ENCODE results near the gene LIPT1.

The LIPT1 gene

DNA sequence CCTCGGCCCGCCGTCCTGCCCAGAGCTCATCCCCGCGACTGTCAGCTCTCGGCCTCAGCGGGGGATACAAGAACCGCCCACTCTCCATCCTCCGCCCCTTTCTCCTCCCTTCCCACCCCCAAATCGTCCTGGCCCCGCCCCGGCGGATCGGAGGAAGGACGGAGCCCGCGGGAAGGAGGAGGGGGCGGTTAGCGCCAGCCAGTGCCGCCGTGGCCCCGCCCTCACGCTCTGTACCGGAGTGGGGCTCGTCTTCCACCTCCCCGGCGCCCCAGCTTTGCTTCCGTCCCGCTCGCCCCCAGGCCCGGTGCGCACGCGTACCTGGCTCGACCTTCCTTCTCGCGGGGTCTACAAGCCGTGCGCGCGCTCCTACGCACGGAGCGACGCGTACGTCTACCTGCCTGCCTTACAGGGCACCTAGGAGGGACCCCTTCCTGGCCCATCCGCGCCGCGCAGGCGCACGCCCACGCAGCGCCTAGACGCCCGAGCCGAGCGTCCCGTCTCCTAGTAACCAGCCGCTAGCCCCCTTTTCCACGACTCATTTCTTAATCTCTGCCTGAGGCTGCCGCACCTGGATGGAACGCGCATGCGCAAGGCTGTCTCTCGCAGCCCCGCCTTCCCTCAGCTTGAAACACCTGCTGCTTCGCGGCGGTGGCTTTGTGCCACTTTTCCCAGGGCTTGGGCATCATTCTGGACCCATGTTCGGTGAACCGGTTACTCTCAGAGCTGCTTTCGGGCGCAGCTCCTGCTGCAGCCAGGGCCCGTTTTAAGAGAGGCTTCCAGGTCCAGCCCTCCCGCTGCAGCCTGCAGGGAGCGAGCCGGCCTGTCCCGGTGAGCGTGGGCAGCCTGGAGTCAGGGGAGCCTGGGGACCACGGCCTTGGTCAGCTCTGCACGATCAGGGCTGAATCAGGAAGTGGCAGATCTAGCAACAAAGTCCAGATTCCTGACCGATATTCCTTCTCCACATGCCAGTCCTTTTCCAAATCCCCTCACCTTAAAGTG lies 13.4 kb upstream of the LIPT1 start, which contains the start of gene C2orf15:
C2orf15 (plus strand) TSS at position 598 of the 999 bp plus-strand sequence. CDS start 8,852 bp downstream, outside the sequence.
- in situ Hi-C loops (cut with HindIII; ENCODE audit: low pct_ligation_motif_present, low sequenced_read_pairs) = no loop called here
- Histone ChIP-seq H3K27me3 (replicated peaks) (no peaks in the 10 kb centered on the region), H3K27ac (no peak within 1 kb of the TSS), H3K36me3 (replicated peaks) (no peaks in the 10 kb centered on the region), H3K4me3 (ENCODE audit: low read depth, low read length) (peak within 1 kb of the TSS; percentile 83)
- TF ChIP-seq, protein P1, sequence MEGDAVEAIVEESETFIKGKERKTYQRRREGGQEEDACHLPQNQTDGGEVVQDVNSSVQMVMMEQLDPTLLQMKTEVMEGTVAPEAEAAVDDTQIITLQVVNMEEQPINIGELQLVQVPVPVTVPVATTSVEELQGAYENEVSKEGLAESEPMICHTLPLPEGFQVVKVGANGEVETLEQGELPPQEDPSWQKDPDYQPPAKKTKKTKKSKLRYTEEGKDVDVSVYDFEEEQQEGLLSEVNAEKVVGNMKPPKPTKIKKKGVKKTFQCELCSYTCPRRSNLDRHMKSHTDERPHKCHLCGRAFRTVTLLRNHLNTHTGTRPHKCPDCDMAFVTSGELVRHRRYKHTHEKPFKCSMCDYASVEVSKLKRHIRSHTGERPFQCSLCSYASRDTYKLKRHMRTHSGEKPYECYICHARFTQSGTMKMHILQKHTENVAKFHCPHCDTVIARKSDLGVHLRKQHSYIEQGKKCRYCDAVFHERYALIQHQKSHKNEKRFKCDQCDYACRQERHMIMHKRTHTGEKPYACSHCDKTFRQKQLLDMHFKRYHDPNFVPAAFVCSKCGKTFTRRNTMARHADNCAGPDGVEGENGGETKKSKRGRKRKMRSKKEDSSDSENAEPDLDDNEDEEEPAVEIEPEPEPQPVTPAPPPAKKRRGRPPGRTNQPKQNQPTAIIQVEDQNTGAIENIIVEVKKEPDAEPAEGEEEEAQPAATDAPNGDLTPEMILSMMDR (IDR thresholded peaks at IDR 0.05; ENCODE audit: low read depth, low read length, missing control alignments) = no peak
- peak; percentile 74 for DNase-seq

DNA sequence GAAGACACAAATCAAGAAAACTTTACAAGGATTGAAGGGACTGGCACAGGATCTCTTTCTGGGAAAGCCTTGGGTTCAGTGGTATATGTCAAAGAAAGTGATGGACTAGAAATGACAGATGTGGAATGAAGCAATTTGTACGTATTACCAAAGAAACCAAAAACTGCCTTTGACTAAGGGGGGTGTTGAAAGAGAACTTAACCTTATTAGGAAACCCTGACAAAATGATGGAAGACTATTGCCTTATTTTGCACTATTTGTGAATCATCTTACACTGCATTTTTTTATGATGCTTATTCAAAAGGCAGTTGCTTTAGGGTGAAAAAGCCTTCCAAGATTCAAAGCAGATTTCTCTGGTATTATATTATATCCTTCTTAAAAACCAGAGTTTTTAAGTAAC lies 4.1 kb upstream of the LIPT1 start:
- no peak overlapping the region for H3K4me3 ChIP-seq (ENCODE audit: low read depth, low read length)
- in situ Hi-C loops (cut with HindIII; ENCODE audit: low pct_ligation_motif_present, low sequenced_read_pairs) = no loop called here
- TF ChIP-seq, protein P1 (IDR thresholded peaks at IDR 0.05; ENCODE audit: low read depth, low read length, missing control alignments) = no peak
- H3K27me3 ChIP-seq (replicated peaks) = no peaks in the 10 kb centered on the region
- no peak overlapping the region for H3K27ac ChIP-seq
- DNase-seq = no peak
- H3K36me3 ChIP-seq (replicated peaks) = no peaks in the 10 kb centered on the region

DNA sequence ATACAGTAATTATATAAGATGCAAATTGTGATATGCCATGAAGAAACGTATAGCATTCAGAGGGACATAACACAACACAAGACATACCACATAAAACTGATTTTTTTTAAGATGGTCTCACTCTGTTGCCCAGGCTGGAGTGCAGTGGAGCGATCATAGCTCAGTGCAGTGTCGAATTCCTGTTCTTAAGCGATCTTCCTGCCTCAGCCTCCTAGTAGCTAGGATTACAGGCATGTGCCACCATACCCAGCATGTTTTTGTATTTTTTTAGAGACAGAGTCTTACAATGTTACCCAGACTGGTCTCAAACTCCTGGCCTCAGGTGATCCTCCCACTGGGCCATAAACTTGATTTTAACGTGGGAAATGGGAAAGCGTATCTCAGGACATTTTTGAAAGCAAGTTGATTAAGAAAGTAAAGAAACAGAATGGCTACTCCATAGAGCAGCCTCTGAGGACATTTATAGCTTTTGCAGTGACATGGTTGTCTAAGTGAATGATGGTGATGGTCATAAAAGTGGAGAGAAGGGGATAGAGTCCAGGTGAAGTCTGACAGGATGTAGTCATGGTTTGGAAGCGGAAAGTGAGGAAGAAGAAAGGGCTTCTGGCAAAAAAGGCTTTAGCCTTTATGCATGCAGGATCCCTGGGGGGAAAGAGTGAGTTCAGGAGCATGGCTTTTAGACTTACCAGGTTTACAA lies 2.4 kb upstream of the LIPT1 start:
- H3K27ac ChIP-seq = no peak overlapping the region
- H3K27me3 ChIP-seq (replicated peaks) = no peaks in the 10 kb centered on the region
- in situ Hi-C loops (cut with HindIII; ENCODE audit: low pct_ligation_motif_present, low sequenced_read_pairs) = no loop called here
- DNase-seq = no peak
- TF ChIP-seq, protein P1 (IDR thresholded peaks at IDR 0.05; ENCODE audit: low read depth, low read length, missing control alignments) = no peak
- H3K36me3 ChIP-seq (replicated peaks) = no peaks in the 10 kb centered on the region
- no peak overlapping the region for H3K4me3 ChIP-seq (ENCODE audit: low read depth, low read length)

DNA sequence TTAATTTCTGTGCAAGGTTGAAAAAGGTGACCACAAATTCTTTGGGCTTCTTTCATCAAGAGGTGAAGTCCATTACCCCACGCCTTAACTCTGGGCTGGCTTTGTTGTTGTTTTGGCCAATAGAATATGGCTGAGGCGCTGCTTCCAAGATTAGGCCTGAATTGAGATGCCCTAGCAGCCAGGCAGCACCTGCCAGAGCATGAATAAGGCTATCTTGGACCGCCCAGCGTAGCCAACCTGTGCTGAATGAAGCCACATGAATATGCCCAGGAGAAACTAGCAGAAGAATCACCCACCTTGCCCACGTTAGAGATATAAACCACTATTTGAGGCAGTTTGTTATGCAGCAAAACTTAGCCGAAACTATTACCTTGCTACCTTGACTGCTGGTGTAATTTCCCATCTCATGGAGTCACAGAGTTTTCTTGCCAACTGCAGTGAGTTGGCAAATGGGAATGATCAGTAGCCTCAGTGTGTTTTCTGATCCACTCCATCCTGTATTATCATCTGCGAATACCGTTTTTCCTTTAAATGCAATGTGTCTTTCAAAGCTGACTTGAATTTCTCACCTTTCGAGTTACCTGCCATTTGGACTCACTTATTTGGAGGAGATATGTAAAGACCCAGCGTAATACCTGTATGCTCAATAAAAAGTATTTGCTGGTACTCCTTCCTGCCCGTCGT lies 704 bp upstream of the LIPT1 start:
- Histone ChIP-seq H3K4me3 (ENCODE audit: low read depth, low read length) (peak overlapping the region; percentile 87), H3K36me3 (replicated peaks) (no peaks in the 10 kb centered on the region), H3K27me3 (replicated peaks) (no peaks in the 10 kb centered on the region), H3K27ac (peak overlapping the region; percentile 41)
- TF ChIP-seq, protein P1 (IDR thresholded peaks at IDR 0.05; ENCODE audit: low read depth, low read length, missing control alignments) = no peak
- no peak for DNase-seq
- in situ Hi-C loops (cut with HindIII; ENCODE audit: low pct_ligation_motif_present, low sequenced_read_pairs) = no loop called here

DNA sequence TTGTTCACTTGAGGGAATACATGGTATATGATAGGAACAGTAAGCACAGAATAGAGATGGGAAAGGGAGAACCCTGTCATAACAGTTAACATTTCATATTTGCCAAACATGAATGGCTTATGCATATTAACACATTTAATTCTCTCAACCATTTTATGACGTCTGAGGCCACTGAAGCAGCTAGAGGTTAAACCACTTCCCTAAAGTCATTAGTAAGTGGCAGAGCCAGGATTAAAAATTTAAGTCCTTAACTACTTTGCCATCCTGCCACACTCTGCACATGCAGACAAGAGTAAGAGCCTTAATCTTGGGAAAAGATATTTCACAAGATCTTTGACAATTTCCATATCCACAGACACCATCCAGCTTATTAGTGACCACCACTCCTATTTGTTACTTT lies 2.1 kb downstream of the LIPT1 start:
- in situ Hi-C loops (cut with HindIII; ENCODE audit: low pct_ligation_motif_present, low sequenced_read_pairs) = no loop called here
- no peak for DNase-seq
- H3K27ac ChIP-seq = no peak overlapping the region

More for the DNA sequence above, 2.1 kb downstream of the LIPT1 start:
- H3K4me3 ChIP-seq (ENCODE audit: low read depth, low read length) = no peak overlapping the region
- TF ChIP-seq, protein P1 (IDR thresholded peaks at IDR 0.05; ENCODE audit: low read depth, low read length, missing control alignments) = no peak
- H3K27me3 ChIP-seq (replicated peaks) = no peaks in the 10 kb centered on the region
- H3K36me3 ChIP-seq (replicated peaks) = no peaks in the 10 kb centered on the region
